GM10266 (cell line): Measurements from ENCODE around the gene KCTD15.

ENCODE experiments used
- DNase-seq: peaks from one replicate; pipeline ENCODE4 v3.0.0; 2012; ENCODE audit errors: extremely low spot score
- CTCF ChIP-seq: IDR thresholded peaks from 2 replicates; pipeline ENCODE4 v1.5.1; 2012; ENCODE audit warnings: mild to moderate bottlenecking, low read depth; ENCODE audit not compliant: control insufficient read depth, insufficient read depth; ENCODE audit errors: missing control alignments

The KCTD15 gene

GRCh38 chr19:33797802-33798671, 1.4 kb downstream of the KCTD15 start:
- DNase-seq: no peak

GRCh38 chr19:33798681-33799111, 2.0 kb downstream of the KCTD15 start:
- DNase-seq: no peak
- TF ChIP-seq CTCF: no peak

More at GRCh38 chr19:33797802-33798671, 1.4 kb downstream of the KCTD15 start:
- no peak for TF ChIP-seq CTCF

GRCh38 chr19:33799476-33799875, 2.8 kb downstream of the KCTD15 start:
- DNase-seq: no peak
- TF ChIP-seq CTCF: no peak

- no peak for TF ChIP-seq CTCF
- no peak for DNase-seq
Measured at GRCh38 chr19:33800012-33800680, 3.5 kb downstream of the KCTD15 start.

- no peak for TF ChIP-seq CTCF
- DNase-seq: no peak
Measured at GRCh38 chr19:33801411-33801810, 4.7 kb downstream of the KCTD15 start.

GRCh38 chr19:33802001-33802400, 5.3 kb downstream of the KCTD15 start:
- DNase-seq: no peak
- TF ChIP-seq CTCF: no peak

GRCh38 chr19:33802801-33803200, 6.1 kb downstream of the KCTD15 start:
- TF ChIP-seq CTCF: no peak
- no peak for DNase-seq
